Measurements from ENCODE around the gene PPP1R1C.

Gene PPP1R1C

DNA sequence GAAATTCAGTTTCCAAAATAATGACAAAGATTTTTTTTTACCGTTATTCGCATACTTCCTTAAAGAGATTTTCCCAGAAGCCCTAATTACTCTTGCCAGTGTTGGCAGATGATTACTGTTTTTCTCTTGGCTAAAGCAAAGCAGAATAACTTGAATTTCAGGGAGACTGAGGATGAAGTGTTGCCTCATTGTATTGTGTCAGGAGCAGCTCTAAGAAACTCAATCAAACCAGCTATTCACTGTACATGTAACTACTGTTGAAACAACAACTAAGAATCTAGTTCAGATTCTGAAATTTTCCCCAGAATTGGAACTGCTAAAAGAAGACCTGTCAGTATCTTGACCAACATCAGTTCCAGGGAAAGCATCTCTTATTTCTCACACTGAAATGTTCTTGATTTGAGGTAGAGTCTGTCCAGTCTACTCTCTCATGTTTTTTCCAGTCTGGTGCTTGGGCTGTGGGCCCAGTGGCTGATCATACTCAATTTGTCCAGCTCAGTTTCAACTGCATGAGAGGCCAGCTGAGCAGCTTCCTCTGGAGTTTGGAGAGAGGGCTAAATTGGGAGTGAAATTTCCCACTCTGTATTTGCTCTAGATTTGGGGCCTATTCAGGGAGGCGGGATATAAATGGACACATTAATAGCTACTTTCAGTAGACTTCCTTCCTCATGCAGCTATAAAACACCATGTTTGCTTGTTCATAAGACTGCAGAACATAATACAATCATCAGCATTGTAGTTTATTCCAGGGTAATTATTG lies 78.5 kb downstream of the PPP1R1C start:
- no peak for DNase-seq

DNA sequence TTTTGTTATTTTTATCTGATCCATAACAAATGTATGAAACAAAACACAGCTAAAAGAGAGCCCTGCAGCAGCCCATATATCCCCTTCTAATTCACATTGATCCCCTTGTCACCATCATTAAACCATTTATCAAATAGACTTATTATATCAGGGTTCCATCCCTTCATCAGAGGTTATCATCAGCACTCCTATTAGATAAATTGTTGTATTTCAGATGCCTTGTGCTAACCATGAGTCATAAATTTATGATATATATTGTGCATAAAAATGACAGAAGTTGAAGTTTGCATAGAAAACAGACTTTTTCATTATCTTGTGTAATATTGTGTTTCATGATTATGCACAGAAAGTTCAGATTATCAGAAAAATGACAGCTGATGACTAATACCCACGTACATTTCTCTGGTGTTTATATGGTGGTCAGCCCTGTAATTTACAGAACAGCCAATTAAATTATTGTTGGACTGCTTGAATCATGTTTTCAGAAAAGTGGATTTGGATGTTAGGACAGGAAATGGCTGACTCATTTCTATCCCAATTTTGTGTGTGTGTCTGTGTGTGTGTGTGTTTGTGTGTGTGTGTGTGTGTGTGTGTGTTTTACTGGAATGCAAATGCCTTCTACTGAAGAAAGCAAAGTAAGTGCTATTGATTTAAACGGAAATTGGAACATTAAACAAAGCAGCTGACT lies 80.9 kb downstream of the PPP1R1C start:
- DNase-seq: no peak

DNA sequence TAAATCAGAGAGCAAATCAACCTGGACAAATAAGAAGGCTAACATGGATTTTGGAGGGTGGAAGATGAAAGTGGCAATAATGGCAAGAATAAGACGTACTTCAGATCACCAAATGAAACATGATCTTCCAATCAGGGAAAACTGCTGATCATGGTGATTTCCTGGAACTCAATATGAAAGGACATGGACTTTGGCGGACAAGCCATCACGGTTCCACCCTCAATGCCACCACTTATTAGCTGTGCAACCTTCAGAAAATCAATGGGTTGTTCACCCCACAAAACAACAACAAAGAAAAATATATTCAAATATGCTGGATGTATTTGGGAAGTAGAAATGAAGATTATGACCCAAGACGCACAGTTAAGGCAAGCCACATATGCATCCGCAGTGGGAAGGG lies 81.7 kb downstream of the PPP1R1C start:
- DNase-seq: no peak

DNA sequence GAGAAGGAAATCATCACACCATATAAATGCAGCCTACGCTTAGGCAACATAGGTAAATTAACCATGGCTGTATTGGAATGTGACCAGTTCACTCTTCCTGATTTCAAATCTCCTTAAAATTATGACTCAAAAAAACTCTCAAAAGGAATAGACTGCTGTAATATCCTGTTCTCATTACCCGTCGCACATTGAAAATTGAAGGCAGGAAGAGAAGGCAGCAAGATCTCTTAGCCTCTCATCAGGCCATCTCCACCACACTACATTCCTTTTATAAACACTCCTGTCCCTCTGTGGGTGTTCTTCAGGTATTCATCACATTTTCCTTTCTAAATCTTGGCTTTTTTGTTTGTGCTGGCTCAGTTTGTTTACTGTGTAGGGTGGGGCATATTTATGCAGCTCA lies 83.2 kb downstream of the PPP1R1C start:
- DNase-seq: no peak

DNA sequence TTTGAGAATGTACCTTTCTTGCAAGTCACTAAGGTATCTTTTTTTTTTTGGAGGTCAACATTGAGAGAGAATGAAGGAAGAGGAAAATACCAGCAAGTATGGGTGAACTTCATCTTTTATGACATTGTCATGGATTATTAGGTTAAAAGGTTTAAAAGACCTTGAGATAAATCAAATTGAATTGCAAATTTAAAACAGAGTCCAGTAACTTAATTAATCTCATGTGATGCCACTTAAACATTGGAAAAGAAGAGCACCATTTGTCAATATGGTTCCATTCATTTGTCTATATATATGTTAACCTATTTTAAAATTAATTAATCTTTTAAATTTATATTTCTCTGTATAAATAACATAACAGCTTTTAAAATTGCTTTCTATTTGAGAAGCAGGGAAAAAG lies 83.8 kb downstream of the PPP1R1C start:
- DNase-seq: no peak

DNA sequence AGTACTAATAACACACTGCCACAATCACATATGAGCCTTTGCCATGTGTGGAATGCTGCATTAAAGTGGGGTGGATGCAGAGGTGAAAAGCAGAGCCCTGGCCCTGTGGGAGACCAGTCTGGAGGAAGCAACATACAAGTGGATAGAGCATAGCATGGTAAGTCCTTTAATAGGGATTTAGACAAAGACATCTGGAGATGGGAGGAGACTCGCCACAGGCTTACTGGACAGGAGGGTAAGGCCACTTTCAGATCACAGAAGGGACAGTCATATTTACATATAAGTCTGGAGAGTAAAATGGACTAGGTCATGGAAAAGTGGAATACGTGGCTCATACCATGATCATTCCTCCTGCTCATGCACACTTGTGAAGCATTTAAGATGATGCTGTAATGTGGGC lies 84.3 kb downstream of the PPP1R1C start:
- no peak for DNase-seq

DNA sequence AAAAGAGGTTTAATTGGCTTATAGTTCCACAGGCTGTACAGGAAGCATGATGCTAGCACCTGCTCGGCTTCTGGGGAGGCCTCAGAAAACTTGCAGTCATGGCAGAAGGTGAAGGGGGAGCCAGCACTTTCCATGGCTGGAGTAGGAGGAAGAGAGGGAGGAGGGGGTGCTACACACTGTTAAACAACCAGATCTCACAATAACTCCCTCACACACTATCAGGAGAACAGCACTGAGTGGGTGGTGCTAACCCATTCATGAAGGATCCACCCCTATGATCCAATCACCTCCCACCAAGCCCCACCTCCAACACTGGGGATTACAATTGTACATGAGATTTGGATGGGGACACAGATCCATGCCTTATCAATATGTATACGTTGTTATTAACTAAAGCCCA lies 85.1 kb downstream of the PPP1R1C start:
- no peak for DNase-seq

DNA sequence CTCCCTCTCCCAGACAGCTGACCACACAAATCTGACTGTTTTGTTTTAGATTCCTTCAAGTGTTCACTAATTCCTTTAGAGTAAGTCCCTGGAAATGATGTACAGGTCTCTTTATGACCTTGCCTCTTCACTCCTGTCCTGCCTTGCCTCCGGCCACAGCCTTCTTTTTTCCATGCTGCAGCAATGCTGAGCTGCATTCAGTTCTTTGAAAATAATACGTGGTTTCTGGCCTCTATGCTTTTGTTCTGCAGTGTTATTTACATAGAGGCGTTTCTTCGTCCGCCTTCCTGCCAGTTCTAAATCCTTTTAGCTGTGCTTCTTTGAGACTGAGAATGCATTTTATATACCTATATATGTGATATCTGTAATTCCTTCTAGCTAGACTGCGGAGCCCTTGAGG lies 87.2 kb downstream of the PPP1R1C start:
- no peak for DNase-seq

DNA sequence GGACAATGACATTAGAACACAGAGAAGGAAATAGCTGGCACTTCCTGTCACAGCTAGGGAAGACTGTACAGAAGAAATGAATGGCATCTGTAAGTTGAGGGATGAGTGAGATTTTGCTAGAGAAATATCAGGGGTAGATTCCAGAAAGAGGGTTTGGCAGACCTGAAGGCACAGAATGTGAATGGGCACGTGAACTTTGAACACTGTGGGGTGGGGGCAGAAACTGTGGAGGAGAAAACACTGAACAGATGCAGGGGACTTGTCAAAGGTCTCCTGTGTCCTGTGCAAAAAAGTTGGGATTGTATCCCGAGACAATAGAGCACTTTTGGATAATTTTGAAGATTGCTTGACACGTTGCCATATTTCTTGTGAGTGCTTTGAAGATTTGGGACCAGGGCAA lies 88.0 kb downstream of the PPP1R1C start:
- no peak for DNase-seq

DNA sequence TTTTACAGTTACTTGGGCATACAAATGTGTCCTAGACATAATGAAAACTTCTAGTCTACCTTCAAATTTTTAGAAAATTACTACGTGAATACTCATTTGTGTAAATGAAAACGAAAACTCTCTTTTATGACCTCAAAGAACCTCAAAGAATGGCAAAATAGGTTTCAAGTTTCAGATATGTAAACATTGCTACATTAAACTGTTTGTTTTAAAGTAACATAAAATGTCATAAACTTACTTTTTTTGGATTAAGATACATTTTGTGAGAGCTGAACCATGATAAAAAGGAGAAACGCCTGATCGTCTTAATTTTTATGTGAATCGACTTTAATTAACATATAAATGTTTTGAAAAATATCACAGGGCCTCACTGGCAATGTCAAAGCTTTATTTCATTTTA lies 91.4 kb downstream of the PPP1R1C start:
- DNase-seq: no peak

DNA sequence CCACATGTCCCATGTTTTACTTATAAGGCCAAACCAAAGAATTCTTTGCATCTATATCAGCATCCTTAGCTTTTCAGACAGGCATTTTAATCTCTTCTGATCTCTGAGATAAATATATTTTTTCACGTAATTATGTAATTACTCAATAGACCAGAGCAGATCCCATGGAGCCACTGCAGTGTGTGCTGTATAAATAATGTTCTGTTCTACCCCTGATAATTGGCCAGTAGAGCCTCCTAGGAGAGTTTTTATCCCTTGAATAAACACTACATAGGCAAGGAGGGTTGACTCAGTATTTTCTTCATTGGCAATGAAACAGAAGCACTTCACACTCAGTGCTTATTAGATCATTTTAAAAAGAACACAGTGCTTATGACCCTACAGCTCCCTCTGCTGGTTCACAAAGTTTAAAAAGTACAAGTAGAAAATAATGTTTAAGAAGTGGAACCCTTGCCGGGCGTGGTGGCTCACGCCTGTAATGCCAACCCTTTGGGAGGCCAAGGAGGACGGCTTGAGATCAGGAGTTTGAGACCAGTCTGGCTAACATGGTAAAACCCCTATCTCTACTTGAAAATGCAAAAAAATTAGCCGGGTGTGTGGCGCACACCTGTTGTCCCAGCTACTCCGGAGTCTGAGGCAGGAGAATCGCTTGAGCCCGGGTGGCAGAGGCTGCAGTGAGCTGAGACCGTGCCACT lies 91.9 kb downstream of the PPP1R1C start:
- no peak for DNase-seq

DNA sequence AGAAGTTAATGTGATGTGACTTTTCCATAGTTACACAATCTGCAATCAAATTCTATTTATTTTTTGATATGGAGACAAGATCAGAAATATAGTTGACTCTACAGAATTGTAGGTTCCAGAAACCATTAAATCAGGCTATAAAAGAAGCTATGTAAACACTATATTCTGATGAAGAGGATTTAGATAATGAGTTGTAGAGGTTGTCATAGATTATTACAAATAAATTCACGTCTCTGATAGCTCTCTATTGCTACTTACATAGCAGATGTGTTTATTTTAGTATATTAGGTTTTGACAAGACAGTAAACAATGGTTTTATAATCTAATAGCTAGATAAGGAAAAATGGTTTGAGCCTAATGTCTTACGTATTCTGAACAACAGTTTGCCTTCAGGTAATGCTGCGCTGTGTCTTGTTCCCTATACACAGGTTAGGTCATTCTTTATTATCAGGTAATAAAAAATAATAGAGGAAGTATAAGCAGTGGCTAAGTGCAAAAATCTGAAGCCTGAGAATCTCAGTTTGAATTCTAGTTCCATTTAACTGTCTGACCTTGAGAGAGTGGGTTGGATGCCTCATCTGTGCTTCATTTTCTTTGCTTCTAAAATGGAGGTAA lies 93.4 kb downstream of the PPP1R1C start:
- DNase-seq: no peak

DNA sequence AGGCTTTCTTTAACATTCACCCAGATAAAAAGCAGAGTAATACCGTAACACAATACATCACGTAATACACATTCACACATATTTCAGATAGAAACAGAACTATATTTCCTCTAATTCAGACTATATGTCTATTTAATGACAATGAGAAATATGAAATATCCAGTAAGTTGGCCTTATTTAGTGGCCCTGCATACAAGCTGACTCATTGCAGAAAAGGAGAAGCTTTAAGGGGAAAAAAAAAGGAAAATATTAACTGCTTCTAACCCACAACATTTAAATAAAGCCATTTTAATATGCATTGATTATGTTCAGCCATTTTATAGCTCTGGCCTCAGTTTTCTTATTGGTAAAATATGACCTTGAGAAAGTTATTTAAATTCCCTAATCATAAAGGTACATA lies 94.8 kb downstream of the PPP1R1C start:
- no peak for DNase-seq

DNA sequence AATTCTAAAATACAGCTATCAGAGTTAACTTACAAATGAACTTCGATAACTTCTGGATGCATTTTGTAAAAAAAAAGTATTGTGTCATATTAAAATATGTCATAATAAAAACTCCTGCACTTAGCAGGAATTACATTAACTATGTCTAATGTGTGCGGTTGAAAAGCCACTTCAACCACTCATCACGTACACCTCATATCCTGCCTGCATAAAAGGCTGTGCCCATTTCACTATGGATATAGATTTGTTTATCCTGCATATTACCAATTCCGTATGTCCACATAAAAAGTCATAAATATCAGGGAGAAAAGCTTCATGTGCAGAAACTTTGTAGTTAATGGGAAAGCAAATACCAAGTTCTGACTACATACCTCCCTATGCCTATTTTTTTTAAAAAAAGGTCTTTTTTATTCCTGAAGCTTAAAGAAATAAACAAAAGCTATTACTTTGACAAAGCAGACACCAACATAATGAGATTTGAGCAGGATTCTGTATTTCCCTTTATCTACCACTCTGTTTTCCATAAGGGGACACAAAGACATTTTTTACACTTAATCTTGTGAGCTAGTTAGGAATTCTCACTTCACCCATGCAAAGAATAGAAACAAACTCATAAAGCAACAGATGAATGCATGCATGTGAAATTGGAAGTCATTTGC lies 96.1 kb downstream of the PPP1R1C start:
- DNase-seq: no peak

DNA sequence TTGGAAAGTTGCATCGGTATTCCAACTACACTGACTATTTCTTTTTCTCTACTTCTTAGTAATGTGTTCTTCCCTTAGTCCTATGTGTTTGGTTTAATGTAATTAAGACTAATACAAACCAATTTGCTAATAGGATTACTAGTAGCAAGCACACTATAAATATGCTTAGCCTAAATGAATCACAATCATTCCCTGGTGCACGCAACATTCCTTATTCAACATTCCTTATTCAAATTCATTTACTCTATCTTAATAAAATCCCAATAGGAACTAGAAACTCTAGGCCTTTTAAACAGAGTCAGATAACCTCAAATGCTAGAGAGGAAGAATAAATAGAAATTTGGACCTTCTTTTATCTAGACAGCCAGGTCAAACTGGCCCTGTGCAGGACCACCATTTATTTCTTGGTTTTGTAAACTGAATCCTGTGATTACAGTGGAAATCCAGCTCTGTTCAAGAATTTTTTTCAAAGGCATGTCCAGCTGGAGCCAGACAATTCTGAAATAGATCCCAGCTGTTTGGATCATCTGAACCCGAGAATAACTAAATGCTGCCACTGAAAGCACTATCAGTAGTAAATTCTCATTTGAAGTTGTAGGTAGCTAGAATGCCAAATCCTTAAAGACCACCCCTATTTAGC lies 103.1 kb downstream of the PPP1R1C start:
- DNase-seq: no peak

DNA sequence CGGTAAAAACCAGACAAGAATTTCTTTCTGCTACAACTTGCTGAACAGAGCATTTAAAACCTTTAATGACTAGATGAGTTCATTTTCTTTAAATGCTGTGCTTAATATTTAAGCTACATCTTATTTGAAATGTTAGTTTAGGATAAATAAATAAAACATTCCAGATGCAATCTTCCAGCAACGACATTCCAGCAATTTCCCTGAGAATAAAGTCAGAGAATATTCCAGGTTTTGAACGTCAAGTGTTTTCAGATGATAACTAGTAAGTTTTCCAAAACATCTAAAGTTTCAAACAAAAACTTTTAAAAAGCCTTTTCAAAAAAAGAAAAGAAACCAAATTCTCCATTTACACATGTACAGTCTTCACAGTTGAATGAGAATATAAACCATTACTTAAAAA lies 104.8 kb downstream of the PPP1R1C start:
- DNase-seq: no peak

DNA sequence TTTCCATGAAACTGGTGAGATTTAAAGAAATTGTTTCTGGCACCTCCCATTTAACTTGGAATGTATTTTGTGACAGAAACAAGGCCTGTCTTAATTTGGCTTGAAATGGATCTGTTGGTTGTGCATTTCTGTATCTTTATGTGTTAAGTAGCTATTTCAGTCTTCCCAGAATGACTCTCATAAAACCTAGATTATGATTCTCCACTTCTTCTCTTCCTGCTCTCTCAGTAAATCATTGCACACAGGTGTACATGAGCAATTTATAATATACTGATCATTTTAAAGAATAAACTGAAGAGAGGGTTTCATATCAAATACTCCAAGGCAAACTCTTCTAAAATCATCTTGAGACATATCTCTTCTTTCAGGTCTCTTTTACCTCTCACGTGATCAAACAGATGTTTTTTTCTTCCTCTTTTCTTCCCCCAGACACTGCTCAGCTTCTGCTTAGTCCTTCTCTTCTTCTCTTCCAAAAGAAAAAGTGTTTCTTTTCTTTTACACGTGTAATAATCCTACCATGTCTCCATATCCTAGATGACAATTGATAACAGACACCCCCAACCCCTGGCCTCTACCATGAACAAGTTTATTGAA lies 112.0 kb downstream of the PPP1R1C start:
- DNase-seq: no peak

DNA sequence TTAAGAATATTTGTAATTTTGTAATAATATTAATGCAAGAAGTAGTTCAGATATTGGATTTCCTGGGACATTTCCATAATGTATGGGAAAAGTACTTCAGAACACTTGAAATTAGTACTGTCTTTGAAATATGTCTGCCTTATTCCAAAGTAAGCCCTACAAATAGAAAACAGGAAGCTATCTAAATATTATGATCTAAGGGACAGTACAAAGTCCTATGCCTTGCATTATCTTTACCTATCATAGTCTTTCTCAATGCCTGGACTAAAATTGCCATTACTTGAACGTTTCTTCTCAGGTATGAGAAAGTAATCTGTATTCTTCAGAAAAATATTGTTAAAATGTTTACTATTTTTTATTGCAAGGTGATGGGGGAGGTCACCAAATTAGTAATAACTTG lies 113.0 kb downstream of the PPP1R1C start:
- DNase-seq: no peak

DNA sequence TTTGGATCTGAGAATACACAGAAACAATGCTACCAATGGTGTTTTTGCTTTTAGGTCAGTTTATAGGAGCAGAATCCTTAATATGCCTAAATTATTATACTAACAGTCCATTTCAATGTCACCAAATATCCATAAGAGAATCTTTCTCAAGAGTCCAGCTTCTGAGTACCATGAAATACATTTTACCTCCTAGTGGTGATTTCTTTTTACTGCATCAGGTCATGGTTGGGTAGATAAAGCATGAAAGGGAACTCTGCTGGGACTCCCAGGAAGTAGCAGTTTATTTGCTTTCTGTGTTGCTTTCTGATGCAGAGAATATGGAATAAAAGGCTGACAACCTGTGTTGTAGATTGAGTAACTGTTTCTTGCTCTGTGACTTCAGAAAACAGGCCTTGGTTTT lies 115.6 kb downstream of the PPP1R1C start:
- no peak for DNase-seq

DNA sequence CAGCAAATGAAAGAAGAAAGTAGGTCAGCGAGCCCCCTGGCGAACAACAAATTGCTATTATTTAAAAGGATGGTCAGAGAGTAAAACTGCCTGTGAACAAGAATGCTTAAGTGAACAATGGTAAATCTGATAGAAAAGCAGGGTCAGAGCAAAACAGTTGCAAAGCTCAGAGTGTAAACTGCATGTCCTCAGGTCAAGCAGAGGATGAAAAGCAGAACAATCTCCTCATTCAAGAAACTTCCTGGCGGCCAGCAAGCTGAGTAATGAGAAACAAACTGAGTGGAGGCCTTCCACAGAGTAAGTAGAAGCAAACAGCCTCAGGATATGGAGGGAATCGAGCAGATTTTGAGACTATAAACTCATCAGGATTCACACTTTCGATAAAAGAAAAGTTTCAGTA lies 117.9 kb downstream of the PPP1R1C start:
- DNase-seq: no peak

DNA sequence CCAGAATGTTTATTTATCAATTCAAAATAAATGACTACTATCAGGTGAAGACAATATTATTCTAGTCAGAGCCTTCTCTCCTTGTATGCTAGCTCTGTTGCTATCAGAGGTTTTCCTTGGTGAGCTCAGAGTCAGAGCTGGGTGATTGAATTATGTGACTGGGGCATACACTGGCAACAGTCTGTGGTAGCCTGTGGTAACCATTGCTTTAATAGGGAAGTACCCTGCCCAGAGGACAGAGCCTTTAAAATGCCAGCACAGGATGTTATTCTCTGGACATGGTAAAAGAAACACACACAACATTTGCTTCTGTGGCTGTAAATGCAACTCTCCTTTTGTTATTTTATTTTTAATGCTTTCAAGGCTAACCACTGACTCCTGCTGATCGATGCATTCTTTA lies 124.7 kb downstream of the PPP1R1C start:
- DNase-seq: no peak

DNA sequence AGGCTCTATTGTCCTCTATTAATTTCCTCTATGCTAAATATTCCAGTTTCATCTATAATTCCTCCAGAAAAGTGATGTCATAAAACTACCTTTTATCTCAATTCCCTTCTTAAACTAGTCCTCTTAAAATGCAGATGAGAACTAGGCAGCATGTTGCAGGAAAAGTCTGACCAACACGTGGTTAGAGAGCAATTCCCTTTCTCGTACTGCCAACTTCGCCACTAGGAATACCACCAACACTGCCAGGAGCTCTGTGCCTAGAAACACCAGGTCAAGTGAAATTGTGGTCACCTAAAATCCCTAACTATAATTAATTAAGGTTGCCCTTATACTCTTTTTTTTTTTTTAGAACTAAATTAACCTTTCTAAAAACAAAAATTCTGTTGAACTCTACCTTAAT lies 127.7 kb downstream of the PPP1R1C start:
- no peak for DNase-seq

Data from activated CD4-positive, CD25-positive, alpha-beta regulatory T cell treated with anti-CD3 and anti-CD28 coated beads, Interleukin-2, amount 50 U/mL, for 72 hours (primary cell).